HCT116 (cell line): ENCODE data around the gene TBC1D25.

Experiments used
- MAX ChIP-seq: IDR thresholded peaks from 2 replicates; pipeline ENCODE4 v1.6.1; 2012
- POLR2A ChIP-seq: IDR thresholded peaks from 2 replicates; pipeline ENCODE4 v1.7.0; 2011; ENCODE audit warnings: borderline replicate concordance; ENCODE audit not compliant: insufficient read depth, insufficient read length; ENCODE audit errors: extremely low read depth
- POLR2AphosphoS5 ChIP-seq: IDR thresholded peaks from 2 replicates; pipeline ENCODE4 v1.6.1; 2011; ENCODE audit warnings: mild to moderate bottlenecking, low read depth, low read length, moderate library complexity
- SP1 ChIP-seq: IDR thresholded peaks from 2 replicates; pipeline ENCODE4 v1.6.1; 2012; ENCODE audit warnings: low read depth
- TCF7L2 ChIP-seq: IDR thresholded peaks from 2 replicates; pipeline ENCODE4 v1.7.0; 2011; ENCODE audit warnings: borderline replicate concordance, inconsistent platforms; ENCODE audit not compliant: insufficient read depth, insufficient read length; ENCODE audit errors: extremely low read depth
- TF ChIP-seq, protein P1 (sequence below), 3 experiments: fragments of 200-600 bp in 1 of 3; sonication (generic) in 1 of 3; IDR thresholded peaks in 2 of 3; conservative IDR thresholded peaks in 1 of 3; 2 replicates each; pipeline ENCODE4 v1.5.1; 2012 to 2017; ENCODE audit warnings: low read depth in 2 of 3, low read length in 2 of 3, antibody characterized with exemption in 1 of 3, borderline replicate concordance in 1 of 3, control low read depth in 1 of 3, mild to moderate bottlenecking in 1 of 3, mixed read lengths in 1 of 3, mixed run types in 1 of 3, moderate library complexity in 1 of 3; ENCODE audit not compliant: insufficient read depth in 1 of 3

GRCh38 chrX:48606091-48606490 lies 66.6 kb downstream of the TBC1D25 start:
- TF ChIP-seq, protein P1, sequence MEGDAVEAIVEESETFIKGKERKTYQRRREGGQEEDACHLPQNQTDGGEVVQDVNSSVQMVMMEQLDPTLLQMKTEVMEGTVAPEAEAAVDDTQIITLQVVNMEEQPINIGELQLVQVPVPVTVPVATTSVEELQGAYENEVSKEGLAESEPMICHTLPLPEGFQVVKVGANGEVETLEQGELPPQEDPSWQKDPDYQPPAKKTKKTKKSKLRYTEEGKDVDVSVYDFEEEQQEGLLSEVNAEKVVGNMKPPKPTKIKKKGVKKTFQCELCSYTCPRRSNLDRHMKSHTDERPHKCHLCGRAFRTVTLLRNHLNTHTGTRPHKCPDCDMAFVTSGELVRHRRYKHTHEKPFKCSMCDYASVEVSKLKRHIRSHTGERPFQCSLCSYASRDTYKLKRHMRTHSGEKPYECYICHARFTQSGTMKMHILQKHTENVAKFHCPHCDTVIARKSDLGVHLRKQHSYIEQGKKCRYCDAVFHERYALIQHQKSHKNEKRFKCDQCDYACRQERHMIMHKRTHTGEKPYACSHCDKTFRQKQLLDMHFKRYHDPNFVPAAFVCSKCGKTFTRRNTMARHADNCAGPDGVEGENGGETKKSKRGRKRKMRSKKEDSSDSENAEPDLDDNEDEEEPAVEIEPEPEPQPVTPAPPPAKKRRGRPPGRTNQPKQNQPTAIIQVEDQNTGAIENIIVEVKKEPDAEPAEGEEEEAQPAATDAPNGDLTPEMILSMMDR (IDR thresholded peaks at IDR 0.05 in 2 of 3, conservative IDR thresholded peaks at IDR 0.05 in 1 of 3; ENCODE audit: borderline replicate concordance in 1 of 3, insufficient read depth in 1 of 3, low read depth in 2 of 3, low read length in 2 of 3): peak in 2 of 3 experiments; percentile 6 to 34; a peak in 2 of 6 replicates
- TF ChIP-seq SP1 (no peak), POLR2AphosphoS5 (no peak), MAX (no peak), TCF7L2 (no peak), POLR2A (no peak)
